Right cardiac atrium (tissue), 5 donors: ENCODE measurements around the gene DHX57. TPM values are rescaled to one million over a fixed set of nuclear protein-coding genes. Genes with fewer than 3 reads are reported as not detected.

Experiments used
- ATAC-seq, 2 donors: fragments of 200-7000 bp; cut with Tn5 transposase; one replicate each; pipeline versions ENCODE4 v1.8.0 to v1.9.1; 2020; ENCODE audit warnings: moderate library complexity in 2 of 2, mild to moderate bottlenecking in 1 of 2
- DNase-seq, 3 donors: peaks; one replicate each; pipeline ENCODE4 v3.0.0-alpha.2; 2020
- H3K27ac ChIP-seq: one replicate; pipeline ENCODE4 v1.5.1; 2013; ENCODE audit warnings: mild to moderate bottlenecking, low read length, control low read depth, moderate library complexity
- H3K27me3 ChIP-seq: one replicate; pipeline ENCODE4 v1.6.1; 2013; ENCODE audit not compliant: control insufficient read depth, insufficient read depth
- H3K4me1 ChIP-seq: one replicate; pipeline ENCODE4 v1.6.1; 2013; ENCODE audit warnings: low read length; ENCODE audit not compliant: control insufficient read depth, insufficient read depth
- H3K4me3 ChIP-seq: one replicate; pipeline ENCODE4 v1.5.1; 2013; ENCODE audit warnings: low read length, control low read depth
- H3K9me3 ChIP-seq: one replicate; pipeline ENCODE4 v1.6.1; 2013; ENCODE audit warnings: low read length; ENCODE audit not compliant: control insufficient read depth
- WGBS: extraction: QIAGEN DNeasy Blood & Tissue Kit; methylation state at CpG from one replicate; pipeline ENCODE4 v1.1.7; 2013; 5-methylcytosine and 5-hydroxymethylcytosine counted together
- intact Hi-C, 4 donors: fragments of 100-400 bp; cut with DNase I; formaldehyde crosslinking; loops; one replicate each; pipeline versions ENCODE4 v1.11.0 to v1.14.0; 2022 to 2023
- polyA plus RNA-seq: library from polyadenylated mRNA; stranded (reverse); fragments of 200-250 nt; gene quantifications from one replicate; pipeline ENCODE4 v1.2.3, GENCODE V29; 2013
- total RNA-seq, 4 donors: library from RNA; stranded (reverse); fragmentation: NEBNext Ultra II Directional; extraction: Animal tissue kit (Norgen Biotek cat#: 25700); gene quantifications; one replicate each; pipeline ENCODE4 v1.2.1, GENCODE V29; 2021
- donor health status: healthy with polysubstance abuse.
- donor health status: DM: no; HTN: yes; CAD: no.
- donor health status: DM: no; HTN: no; CAD: no.
- donor health status: DM: no; HTN: yes; CAD: no; lungs with severe emphysema.
- donor health status: DM: yes; HTN: yes; CAD: no.

The DHX57 gene
- total and polyA plus RNA-seq, 5 donors: 6.0 to 10.9 (median 8.6) TPM

DNA sequence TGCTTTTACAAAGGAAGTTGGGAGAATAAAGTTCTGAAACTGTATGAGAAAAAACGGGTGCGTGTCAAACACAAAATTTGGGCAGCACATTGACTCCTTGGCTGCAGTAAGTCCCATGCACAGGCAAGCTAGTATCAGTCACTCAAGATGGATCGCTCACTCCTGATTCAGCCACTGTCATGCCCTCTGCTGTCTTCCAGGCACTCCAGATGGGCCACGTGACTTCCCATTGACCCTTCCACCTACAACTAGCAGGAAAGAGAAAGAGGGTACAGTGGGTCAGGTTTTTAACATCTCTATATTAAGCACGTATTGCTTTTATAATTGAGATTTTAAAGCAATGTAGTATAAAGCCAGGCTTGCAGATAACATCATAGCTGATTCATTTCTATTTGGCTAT is 22.5 kb upstream of the DHX57 start:
- H3K4me3 ChIP-seq: no peak overlapping the region
- H3K27ac ChIP-seq: no peak overlapping the region
- no peaks in the 10 kb centered on the region for H3K27me3 ChIP-seq
- H3K4me1 ChIP-seq: no peaks in the 10 kb centered on the region
- H3K9me3 ChIP-seq: no peaks in the 10 kb centered on the region
- WGBS: 85% methylated on average over 5 of the region's 5 CpGs
- DNase-seq (no peak), ATAC-seq (no peak)
- intact Hi-C loops: no loop called here

- Histone ChIP-seq H3K9me3 (no peaks in the 10 kb centered on the region), H3K4me3 (no peak overlapping the region), H3K27ac (no peak overlapping the region), H3K4me1 (no peaks in the 10 kb centered on the region), H3K27me3 (no peaks in the 10 kb centered on the region)
- ATAC-seq (no peak), DNase-seq (no peak)
- intact Hi-C loops: no loop called here
Measured at GRCh38 chr2:38892819-38893218, 17.1 kb upstream of the DHX57 start.

- Histone ChIP-seq H3K27ac (no peak within 1 kb of the TSS), H3K4me1 (no peaks in the 10 kb centered on the region), H3K27me3 (no peaks in the 10 kb centered on the region), H3K4me3 (no peak within 1 kb of the TSS), H3K9me3 (no peaks in the 10 kb centered on the region)
- ATAC-seq (no peak), DNase-seq (no peak)
- intact Hi-C loops: no loop called here
- WGBS: 76% methylated on average over 3 of the region's 3 CpGs
Measured at GRCh38 chr2:38889575-38889974, 13.8 kb upstream of the DHX57 start, which contains the start of gene ARHGEF33. Gene ARHGEF33, plus strand, starts transcription at chr2:38889875. Its CDS starts 29,573 bp downstream, at chr2:38919448.

GRCh38 chr2:38889045-38889444 is 13.3 kb upstream of the DHX57 start:
- H3K4me1 ChIP-seq: no peaks in the 10 kb centered on the region
- intact Hi-C loops: no loop called here

GRCh38 chr2:38887902-38888554 is 12.3 kb upstream of the DHX57 start:
- WGBS: 100% methylated on average over 1 of the region's 1 CpG
- H3K4me3 ChIP-seq: no peak overlapping the region
- no peak for ATAC-seq
- no peaks in the 10 kb centered on the region for H3K9me3 ChIP-seq
- no peaks in the 10 kb centered on the region for H3K27me3 ChIP-seq
- H3K4me1 ChIP-seq: no peaks in the 10 kb centered on the region
- no peak overlapping the region for H3K27ac ChIP-seq
- DNase-seq: no peak
- intact Hi-C loops: no loop called here

More at GRCh38 chr2:38889045-38889444, 13.3 kb upstream of the DHX57 start:
- ATAC-seq: no peak
- Histone ChIP-seq H3K9me3 (no peaks in the 10 kb centered on the region), H3K27ac (no peak overlapping the region), H3K4me3 (no peak overlapping the region), H3K27me3 (no peaks in the 10 kb centered on the region)
- DNase-seq: no peak

- no peaks in the 10 kb centered on the region for H3K4me1 ChIP-seq
- intact Hi-C loops: no loop called here
Measured at GRCh38 chr2:38887347-38887746, 11.6 kb upstream of the DHX57 start.

DNA sequence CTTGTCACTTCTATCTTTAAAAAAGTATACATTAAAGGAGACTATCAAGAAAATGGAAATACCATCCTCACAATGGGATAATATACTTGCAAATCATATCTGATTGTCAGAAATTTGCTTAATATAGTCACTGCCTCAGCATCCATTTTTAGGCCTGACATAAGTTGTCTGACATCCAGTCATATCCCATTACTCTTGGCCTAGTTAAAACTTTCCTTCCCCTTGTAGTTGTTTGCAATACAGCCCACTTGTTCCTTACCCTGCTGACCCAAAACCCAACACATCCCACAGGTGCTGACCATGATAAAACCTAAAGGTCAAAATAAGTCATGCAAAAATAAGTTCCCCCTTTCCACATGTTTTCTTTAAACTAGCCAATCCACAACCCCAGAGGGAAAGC is 10.3 kb upstream of the DHX57 start:
- Histone ChIP-seq H3K9me3 (no peaks in the 10 kb centered on the region), H3K27ac (no peak overlapping the region), H3K4me3 (no peak overlapping the region), H3K27me3 (no peaks in the 10 kb centered on the region), H3K4me1 (no peaks in the 10 kb centered on the region)
- no peak for DNase-seq
- intact Hi-C loops: no loop called here
- no peak for ATAC-seq

More at GRCh38 chr2:38887347-38887746, 11.6 kb upstream of the DHX57 start:
- Histone ChIP-seq H3K27me3 (no peaks in the 10 kb centered on the region), H3K9me3 (no peaks in the 10 kb centered on the region), H3K27ac (no peak overlapping the region), H3K4me3 (no peak overlapping the region)
- DNase-seq (no peak), ATAC-seq (no peak)
- 93% methylated on average over 4 of the region's 4 CpGs for WGBS

DNA sequence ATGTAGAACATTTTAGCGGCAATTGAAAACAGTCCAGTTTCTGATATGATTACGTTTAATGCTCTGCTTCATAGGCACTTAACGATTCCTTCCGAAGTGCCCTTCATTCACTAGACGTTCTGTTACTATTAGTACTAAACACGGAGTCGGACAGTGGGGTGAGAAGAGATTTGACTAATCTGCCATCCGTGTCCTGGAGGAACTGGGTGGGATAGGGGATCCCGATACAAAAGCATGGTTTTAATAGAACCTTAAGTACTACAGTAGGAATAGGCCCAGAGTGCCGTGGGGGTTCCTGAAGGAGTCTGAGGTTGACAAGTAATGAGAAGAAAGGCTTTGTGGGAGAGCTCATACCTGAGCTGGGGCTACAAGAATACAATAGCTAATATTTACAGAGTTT is 673 bp upstream of the DHX57 start:
- Histone ChIP-seq H3K4me3 (peak overlapping the region; percentile 84), H3K27ac (no peak overlapping the region), H3K4me1 (no peaks in the 10 kb centered on the region), H3K9me3 (no peaks in the 10 kb centered on the region), H3K27me3 (no peaks in the 10 kb centered on the region)
- no peak for DNase-seq
- intact Hi-C loops: no loop called here
- no peak for ATAC-seq
- 36% methylated on average over 10 of the region's 10 CpGs for WGBS

DNA sequence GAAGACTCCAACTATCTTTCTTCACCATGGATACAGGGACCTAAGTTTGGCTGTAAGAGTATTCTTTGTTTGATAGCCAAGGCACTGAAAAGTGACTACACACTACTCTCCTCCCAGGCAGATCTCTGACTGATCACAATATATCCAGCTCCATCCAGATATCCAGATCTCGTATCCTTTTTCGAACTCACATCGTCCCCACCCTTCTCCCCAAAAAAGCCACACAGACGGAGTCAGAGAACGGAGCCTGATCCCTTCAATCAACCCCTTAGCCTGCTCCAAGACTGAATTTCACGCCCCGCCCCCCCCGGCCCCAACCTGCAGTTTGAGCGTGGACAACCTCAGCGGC is 533 bp downstream of the DHX57 start:
- H3K4me3 ChIP-seq: peak overlapping the region; percentile 84
- DNase-seq (no peak), ATAC-seq (peak in 1 of 2 donors; percentile 15)
- no peaks in the 10 kb centered on the region for H3K27me3 ChIP-seq
- no peaks in the 10 kb centered on the region for H3K4me1 ChIP-seq
- H3K27ac ChIP-seq: no peak overlapping the region
- H3K9me3 ChIP-seq: no peaks in the 10 kb centered on the region
- intact Hi-C loops: no loop called here
- under 1% methylated on average over 10 of the region's 10 CpGs for WGBS

DNA sequence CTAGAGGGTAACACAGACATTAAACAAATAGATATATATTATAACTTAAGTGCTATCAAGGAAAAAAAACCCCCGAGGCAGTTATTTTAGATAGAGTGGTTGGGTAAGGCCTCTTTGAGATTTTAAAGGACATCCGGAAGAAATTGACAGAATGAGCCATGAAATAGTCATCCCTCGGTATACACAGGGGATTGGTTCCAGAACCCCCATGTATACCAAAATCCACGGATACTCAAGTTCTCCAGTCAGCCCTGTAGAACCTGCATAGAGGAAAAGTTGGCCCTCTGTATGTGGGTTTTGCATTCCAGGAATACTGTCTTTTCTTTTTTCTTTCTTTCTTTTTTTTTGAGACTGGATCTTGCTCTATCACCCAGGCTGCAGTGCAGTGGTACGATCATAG is 2.0 kb downstream of the DHX57 start:
- no peak overlapping the region for H3K4me3 ChIP-seq
- no peaks in the 10 kb centered on the region for H3K4me1 ChIP-seq
- DNase-seq (no peak), ATAC-seq (no peak)
- no peaks in the 10 kb centered on the region for H3K27me3 ChIP-seq
- no peak overlapping the region for H3K27ac ChIP-seq
- no peaks in the 10 kb centered on the region for H3K9me3 ChIP-seq
- WGBS: 78% methylated on average over 5 of the region's 5 CpGs
- intact Hi-C loops: no loop called here

DNA sequence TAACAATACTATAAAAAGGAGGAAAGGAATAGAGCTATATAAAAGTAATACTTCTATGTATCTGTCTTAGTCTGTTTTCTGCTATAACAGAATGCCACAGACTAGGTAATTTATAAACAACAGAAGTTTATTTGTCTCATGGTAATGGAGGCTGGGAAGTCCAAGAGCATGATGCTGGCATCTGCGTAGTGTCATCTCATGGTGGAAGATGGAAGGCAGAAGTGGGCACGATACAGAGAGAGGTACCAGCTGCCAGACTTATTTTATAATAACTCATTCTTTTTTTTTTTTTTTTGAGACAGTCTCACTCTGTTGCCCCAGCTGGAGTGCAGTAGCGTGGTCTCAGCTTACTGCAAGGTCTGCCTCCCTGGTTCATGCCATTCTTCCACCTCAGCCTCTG is 4.3 kb downstream of the DHX57 start:
- no peaks in the 10 kb centered on the region for H3K27me3 ChIP-seq
- no peak overlapping the region for H3K4me3 ChIP-seq
- H3K9me3 ChIP-seq: no peaks in the 10 kb centered on the region
- intact Hi-C loops: no loop called here
- no peak overlapping the region for H3K27ac ChIP-seq
- ATAC-seq: no peak
- WGBS: 97% methylated on average over 3 of the region's 3 CpGs
- no peak for DNase-seq
- no peaks in the 10 kb centered on the region for H3K4me1 ChIP-seq
